Colonic mucosa (tissue), 4 donors: ENCODE data around the gene MCMBP. TPM values are rescaled to one million over a fixed set of nuclear protein-coding genes. Genes with fewer than 3 reads are reported as not detected.
A peak's percentile ranks its signal among the peaks of the same experiment; 100 is the strongest.
"Not testable (repeated sequence)": the region's sequence is repeated elsewhere in the genome, so short reads cannot be mapped to it uniquely, and the experiment has no call there.

Experiments
- DNase-seq: peaks from one replicate; pipeline ENCODE4 v3.0.0-alpha.2; 2020
- H3K27ac ChIP-seq: fragments of 200-600 bp; one replicate; pipeline ENCODE4 v1.8.0; 2021
- H3K27me3 ChIP-seq: fragments of 200-600 bp; one replicate; pipeline ENCODE4 v1.8.0; 2021
- H3K36me3 ChIP-seq: fragments of 200-600 bp; one replicate; pipeline ENCODE4 v1.8.0; 2021
- H3K4me1 ChIP-seq: fragments of 200-600 bp; one replicate; pipeline ENCODE4 v1.8.0; 2021; ENCODE audit warnings: mild to moderate bottlenecking
- H3K4me3 ChIP-seq: fragments of 200-600 bp; one replicate; pipeline ENCODE4 v1.8.0; 2021
- H3K9ac ChIP-seq, 2 donors: one replicate each; pipeline ENCODE4 v1.7.0; 2013; ENCODE audit warnings: control low read depth in 2 of 2, low read depth in 2 of 2, low read length in 2 of 2
- H3K9me3 ChIP-seq: fragments of 200-600 bp; one replicate; pipeline ENCODE4 v1.8.0; 2021
- CTCF ChIP-seq: fragments of 200-600 bp; IDR thresholded peaks from one replicate; pipeline ENCODE4 v1.8.0; 2022; ENCODE audit warnings: antibody characterized with exemption, mild to moderate bottlenecking
- intact Hi-C: fragments of 100-400 bp; cut with DNase I; formaldehyde crosslinking; loops from one replicate; pipeline ENCODE4 v1.14.1; 2022
- total RNA-seq, 2 donors: library from RNA; stranded (reverse); fragmentation: NEBNext Ultra II Directional in 1 of 2; extraction: Animal tissue kit (Norgen Biotek cat#: 25700) in 1 of 2; gene quantifications; one replicate each; pipeline ENCODE4 v1.2.1, GENCODE V29; 2021
- donor health status: healthy.
- donor health status: DM: no; HTN: no; CAD: no.
- donor health status: DM: no; HTN: no; CAD: no.

MCMBP gene
- total RNA-seq, 2 donors from 2014 or later, result 46.7 to 56.4 TPM

- intact Hi-C loops, result no loop called here
- Histone ChIP-seq H3K4me3 (peak overlapping the region; percentile 95), H3K9ac (peak overlapping the region; percentile 70 to 98), H3K27me3 (no peaks in the 10 kb centered on the region), H3K9me3 (no peaks in the 10 kb centered on the region), H3K36me3 (no peaks in the 10 kb centered on the region), H3K4me1 (peaks cover 34% of the 10 kb centered on the region), H3K27ac (peak overlapping the region; percentile 80)
- DNase-seq, result no peak
- TF ChIP-seq CTCF, result no peak
Observed at GRCh38 chr10:119893074-119893473, 20.4 kb upstream of the MCMBP start.

DNA sequence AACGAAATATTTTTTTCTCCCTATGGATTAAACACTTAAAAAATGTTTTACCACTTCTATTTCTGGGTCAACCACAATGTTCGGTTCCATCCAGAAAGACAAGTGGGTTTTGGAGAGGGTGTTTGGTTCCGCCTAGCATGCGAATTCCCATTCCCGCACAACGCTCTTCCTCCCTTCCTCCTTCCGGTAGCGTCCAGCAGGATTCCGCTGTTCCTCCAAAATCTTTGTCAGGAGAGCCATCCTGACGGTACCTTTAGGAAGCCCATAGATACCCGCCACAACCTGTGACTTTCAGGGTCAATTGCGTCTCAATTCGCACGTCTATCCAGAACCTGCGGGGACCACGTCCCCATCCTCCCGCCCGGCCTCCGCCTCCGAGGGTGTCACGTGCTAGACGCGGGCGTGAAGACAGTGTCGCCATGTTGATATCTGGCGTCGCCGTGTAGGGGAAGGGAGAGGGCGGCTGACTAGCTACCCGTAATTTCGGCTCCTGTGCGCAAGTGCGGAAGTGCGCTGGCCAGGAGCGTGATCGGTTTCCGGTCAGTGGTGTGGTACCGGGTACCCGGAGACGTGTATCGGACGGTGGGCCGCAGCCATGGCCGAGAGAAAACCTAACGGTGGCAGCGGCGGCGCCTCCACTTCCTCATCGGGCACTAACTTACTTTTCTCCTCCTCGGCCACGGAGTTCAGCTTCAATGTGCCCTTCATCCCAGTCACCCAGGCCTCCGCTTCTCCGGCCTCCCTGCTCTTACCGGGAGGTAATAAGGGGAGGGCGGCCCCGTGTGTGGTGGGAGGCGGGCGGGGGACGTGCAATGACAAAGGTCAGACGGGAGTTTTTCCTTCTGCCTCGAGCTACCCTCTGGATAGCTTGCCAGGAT lies 19.8 kb upstream of the MCMBP start, which contains the start of gene SEC23IP:
Gene SEC23IP (plus strand): TSS at position 543 of the 878 bp plus-strand sequence. CDS start 53 bp downstream, at position 596.
- no peak for TF ChIP-seq CTCF
- Histone ChIP-seq H3K36me3 (no peaks in the 10 kb centered on the region), H3K4me3 (peak within 1 kb of the TSS; percentile 95), H3K27ac (peak within 1 kb of the TSS; percentile 80), H3K9me3 (no peaks in the 10 kb centered on the region), H3K4me1 (peaks cover 33% of the 10 kb centered on the region), H3K9ac (peak within 1 kb of the TSS; percentile 70 to 98), H3K27me3 (no peaks in the 10 kb centered on the region)
- intact Hi-C loops, result no loop called here
- DNase-seq, result peak; percentile 97

GRCh38 chr10:119891849-119892187 lies 19.2 kb upstream of the MCMBP start:
- H3K9me3 ChIP-seq, H3K36me3 ChIP-seq, H3K27me3 ChIP-seq, intact Hi-C loops, DNase-seq: not testable (repeated sequence)
- Histone ChIP-seq H3K27ac (peak overlapping the region; percentile 80), H3K4me3 (peak overlapping the region; percentile 95), H3K4me1 (peaks cover 27% of the 10 kb centered on the region), H3K9ac (peak overlapping the region; percentile 4 to 98)

DNA sequence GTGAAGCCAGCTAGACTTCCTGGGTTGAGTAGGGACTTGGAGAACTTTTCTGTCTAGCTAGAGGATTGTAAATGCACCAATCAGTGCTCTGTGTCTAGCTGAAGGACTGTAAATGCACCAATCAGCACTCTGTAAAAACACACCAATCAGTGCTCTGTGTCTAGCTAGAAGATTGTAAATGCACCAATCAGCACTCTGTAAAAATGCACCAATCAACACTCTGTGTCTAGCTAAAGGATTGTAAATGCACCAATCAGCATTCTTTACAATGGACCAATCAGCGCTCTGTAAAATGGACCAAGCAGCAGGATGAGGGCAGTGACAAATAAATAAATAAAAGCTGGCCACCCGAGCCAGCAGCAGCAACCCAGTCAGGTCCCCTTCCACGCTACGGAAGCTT lies 17.7 kb upstream of the MCMBP start:
- H3K27me3 ChIP-seq, H3K9ac ChIP-seq, DNase-seq, H3K9me3 ChIP-seq, H3K4me3 ChIP-seq, H3K36me3 ChIP-seq, intact Hi-C loops, H3K27ac ChIP-seq: not testable (repeated sequence)
- peaks cover 13% of the 10 kb centered on the region for H3K4me1 ChIP-seq

DNA sequence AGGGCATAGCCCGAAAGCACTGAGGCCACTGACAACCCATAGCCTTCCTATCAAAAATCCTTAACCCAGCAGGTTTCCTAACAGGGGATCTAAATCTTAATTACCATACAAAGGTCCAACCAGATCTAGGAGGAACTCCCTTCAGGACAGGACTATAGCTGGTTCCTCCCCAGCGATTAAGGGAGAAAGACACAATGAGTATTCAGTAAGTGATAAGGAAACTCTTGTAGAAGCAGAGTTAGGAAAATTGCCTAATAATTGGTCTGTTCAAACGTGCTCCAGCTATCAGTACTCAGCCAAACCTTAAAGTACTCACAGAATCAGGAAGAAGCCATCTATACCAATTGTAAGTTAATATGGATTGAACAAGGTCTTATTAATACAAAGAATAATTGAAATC lies 16.6 kb upstream of the MCMBP start:
- H3K4me3 ChIP-seq, H3K36me3 ChIP-seq, H3K4me1 ChIP-seq, DNase-seq, H3K9me3 ChIP-seq, H3K9ac ChIP-seq, H3K27me3 ChIP-seq, H3K27ac ChIP-seq, intact Hi-C loops: not testable (repeated sequence)

DNA sequence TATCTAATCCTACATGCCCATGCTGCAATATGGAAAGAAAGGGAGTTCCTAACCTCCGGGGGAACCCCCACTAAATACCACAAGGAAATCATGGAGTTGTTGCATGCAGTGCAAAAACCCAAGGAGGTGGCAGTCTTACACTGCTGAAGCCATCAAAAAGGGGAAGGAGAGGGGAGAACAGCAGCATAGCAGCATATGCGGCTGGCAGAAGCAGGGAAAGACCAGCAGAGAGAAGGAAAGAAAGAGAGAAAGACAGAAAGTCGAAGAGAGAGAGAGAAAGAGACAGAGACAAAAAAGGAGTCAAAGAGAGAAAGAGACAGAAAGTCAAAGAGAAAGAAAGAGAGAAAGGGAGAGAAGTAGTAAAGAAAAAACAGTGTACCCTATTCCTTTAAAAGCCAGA lies 16.1 kb upstream of the MCMBP start:
- intact Hi-C loops, DNase-seq, H3K4me3 ChIP-seq, H3K9ac ChIP-seq, H3K4me1 ChIP-seq, H3K27me3 ChIP-seq, H3K27ac ChIP-seq, H3K36me3 ChIP-seq, H3K9me3 ChIP-seq: not testable (repeated sequence)

- H3K9ac ChIP-seq, DNase-seq, H3K27me3 ChIP-seq, H3K36me3 ChIP-seq, H3K4me3 ChIP-seq, H3K4me1 ChIP-seq, intact Hi-C loops, H3K9me3 ChIP-seq, H3K27ac ChIP-seq: not testable (repeated sequence)
Observed at GRCh38 chr10:119886070-119886469, 13.4 kb upstream of the MCMBP start.

DNA sequence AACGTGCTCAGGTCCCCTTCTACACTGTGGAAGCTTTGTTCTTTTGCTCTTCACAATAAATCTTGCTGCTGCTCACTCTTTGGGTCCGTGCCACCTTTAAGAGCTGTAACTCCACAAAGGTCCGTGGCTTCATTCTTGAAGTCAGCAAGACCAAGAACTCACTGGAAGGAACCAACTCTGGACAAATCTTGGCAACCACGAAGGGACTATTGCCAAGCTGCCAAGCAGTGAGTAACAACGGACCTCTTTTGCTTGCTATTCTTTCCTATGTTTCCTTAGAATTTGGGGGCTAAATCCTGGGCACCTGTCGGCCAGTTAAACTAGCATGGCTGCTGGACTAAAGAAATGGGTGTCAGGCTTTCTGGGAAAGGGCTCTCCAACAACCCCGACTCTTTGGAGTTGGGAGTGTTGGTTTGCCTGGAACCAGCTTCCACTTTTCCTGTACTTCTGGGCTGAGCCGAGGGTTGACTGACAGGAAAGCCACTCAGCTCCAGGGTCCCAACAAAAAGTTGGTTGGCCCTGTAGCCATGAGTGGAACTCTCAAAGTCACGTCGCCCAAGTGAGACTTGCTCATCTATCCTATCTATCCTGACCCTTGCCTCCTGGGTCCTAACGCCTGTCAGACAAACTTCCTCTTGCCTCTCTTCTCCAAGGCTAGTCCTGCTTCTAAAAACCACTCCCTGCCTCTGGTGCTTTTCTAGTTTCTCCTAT lies 11.4 kb upstream of the MCMBP start:
- H3K4me3 ChIP-seq, H3K36me3 ChIP-seq, H3K9me3 ChIP-seq, H3K27ac ChIP-seq, DNase-seq, H3K9ac ChIP-seq, H3K4me1 ChIP-seq, intact Hi-C loops, H3K27me3 ChIP-seq: not testable (repeated sequence)
